Tibial nerve (tissue), 4 donors: Measurements from ENCODE around the gene UFSP2.

Source experiments
- EP300 ChIP-seq, 2 donors: sonication (generic); formaldehyde crosslinking; IDR thresholded peaks; one replicate each; pipeline ENCODE4 v1.6.1; 2017; ENCODE audit warnings: antibody characterized with exemption in 2 of 2, mild to moderate bottlenecking in 1 of 2
- TF ChIP-seq, protein P1 (sequence below), 5 experiments: fragments of 200-600 bp in 3 of 5; fragments of 450-650 bp in 2 of 5; sonication (generic) in 3 of 5; IDR thresholded peaks; one replicate each; pipeline ENCODE4 v1.5.1; 2016 to 2019; ENCODE audit warnings: antibody characterized with exemption in 5 of 5, mild to moderate bottlenecking in 3 of 5, moderate library complexity in 2 of 5

DNA sequence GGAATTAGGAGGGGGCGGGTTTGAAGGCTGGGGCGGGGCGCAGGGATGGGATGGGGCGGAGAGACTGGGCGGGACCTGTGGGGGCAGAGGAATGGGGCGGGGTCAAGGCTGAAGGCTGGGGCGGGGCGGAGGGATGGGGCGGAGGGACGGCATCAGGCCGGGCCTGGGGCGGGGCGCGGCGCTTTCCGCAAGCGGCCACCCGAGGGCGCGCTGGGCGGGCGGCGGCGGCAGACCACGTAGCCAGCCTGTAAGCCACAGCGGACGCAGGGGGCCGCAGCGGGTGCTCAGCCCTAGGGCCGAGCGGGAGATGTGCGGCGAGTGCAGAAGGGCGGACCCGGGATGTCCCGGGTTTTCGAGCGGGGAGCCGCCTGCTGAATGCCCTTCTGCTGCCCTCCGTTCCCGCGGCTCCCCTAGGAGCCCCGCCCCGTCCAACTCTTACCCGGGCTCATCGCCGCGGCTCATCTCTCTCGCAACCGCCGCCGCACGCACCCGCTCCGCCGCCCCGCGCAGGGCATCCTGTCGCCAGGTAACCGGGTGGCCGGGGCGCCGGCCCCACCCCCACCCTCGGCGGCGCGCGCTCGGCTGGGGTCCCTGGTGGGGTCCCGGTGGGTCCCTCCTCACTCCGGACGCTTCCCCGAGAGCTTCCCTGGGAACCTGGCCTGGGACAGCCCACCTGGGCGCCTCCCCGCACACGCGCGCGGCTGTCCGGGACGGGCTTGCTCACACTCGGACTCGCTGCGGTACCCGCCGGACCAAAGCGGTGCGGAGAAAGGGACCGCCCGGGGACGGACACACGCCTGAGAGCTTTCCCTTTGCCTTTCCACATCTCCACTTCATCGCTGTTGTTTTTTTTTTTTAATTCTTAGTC lies 45.7 kb upstream of the UFSP2 start, which contains the start of gene CCDC110:
- TF ChIP-seq, protein P1, sequence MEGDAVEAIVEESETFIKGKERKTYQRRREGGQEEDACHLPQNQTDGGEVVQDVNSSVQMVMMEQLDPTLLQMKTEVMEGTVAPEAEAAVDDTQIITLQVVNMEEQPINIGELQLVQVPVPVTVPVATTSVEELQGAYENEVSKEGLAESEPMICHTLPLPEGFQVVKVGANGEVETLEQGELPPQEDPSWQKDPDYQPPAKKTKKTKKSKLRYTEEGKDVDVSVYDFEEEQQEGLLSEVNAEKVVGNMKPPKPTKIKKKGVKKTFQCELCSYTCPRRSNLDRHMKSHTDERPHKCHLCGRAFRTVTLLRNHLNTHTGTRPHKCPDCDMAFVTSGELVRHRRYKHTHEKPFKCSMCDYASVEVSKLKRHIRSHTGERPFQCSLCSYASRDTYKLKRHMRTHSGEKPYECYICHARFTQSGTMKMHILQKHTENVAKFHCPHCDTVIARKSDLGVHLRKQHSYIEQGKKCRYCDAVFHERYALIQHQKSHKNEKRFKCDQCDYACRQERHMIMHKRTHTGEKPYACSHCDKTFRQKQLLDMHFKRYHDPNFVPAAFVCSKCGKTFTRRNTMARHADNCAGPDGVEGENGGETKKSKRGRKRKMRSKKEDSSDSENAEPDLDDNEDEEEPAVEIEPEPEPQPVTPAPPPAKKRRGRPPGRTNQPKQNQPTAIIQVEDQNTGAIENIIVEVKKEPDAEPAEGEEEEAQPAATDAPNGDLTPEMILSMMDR (IDR thresholded peaks at IDR 0.05), result peak; percentile 83 to 96 (median 87)
- peak in 1 of 2 donors; percentile 65 for TF ChIP-seq EP300 (IDR thresholded peaks at IDR 0.05)
